ENCODE results near the gene FARP2. TPM values are rescaled to one million over a fixed set of nuclear protein-coding genes. Genes with fewer than 3 reads are reported as not detected.

Gene FARP2
- total and polyA plus RNA-seq, 11 donors = 7.9 to 31.8 (median 20.1) TPM

DNA sequence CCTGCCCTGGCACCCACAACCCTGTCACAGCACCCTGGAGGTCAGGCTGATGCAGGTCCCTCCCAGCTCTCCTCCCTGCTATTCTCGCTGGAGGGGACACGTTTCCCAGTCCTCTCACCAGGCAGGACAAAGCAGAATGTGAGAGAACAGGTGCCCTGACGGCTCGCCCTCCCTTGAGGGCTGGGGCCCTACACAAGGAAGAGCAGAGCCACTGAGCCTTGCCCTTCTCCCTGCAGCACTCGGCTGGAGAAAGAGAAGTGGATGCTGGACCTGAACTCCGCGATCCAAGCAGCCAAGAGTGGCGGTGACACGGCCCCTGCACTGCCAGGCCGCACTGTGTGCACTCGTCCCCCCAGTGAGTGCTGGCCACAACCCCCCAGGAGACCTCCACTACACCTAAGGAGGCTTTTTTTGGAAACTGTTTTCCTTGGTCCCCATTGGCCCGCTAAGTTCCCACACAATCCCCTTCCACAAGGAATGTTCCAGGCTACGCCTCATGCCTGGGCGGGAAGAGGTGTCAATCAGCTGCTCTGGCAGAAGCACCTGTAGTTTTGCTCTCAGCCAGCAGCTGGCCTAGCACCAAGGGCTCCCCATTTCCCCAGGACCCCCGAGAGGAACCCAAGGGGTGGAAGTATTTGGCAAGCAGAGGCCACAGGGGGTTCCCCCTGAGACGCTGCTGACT is 134.9 kb downstream of the FARP2 start:
- Histone ChIP-seq H3K27ac (no peak overlapping the region), H3K36me3 (peaks cover 4 to 59% (median 33%) of the 10 kb centered on the region in 9 donors), H3K4me3 (no peak overlapping the region), H3K9me3 (no peaks in the 10 kb centered on the region), H3K27me3 (no peaks in the 10 kb centered on the region), H3K4me1 (no peaks in the 10 kb centered on the region)
- 75 to 85% (median 81%) methylated on average over 13 to 16 of the region's 16 CpGs for WGBS, 4 donors
- intact Hi-C loops (cut with DNase I) = no loop called here
- peak in 1 of 4 donors; percentile 3 for ATAC-seq
- no peak for TF ChIP-seq CTCF (IDR thresholded peaks at IDR 0.05)
- no peak for TF ChIP-seq POLR2A (IDR thresholded peaks at IDR 0.05)
- DNase-seq = no peak

DNA sequence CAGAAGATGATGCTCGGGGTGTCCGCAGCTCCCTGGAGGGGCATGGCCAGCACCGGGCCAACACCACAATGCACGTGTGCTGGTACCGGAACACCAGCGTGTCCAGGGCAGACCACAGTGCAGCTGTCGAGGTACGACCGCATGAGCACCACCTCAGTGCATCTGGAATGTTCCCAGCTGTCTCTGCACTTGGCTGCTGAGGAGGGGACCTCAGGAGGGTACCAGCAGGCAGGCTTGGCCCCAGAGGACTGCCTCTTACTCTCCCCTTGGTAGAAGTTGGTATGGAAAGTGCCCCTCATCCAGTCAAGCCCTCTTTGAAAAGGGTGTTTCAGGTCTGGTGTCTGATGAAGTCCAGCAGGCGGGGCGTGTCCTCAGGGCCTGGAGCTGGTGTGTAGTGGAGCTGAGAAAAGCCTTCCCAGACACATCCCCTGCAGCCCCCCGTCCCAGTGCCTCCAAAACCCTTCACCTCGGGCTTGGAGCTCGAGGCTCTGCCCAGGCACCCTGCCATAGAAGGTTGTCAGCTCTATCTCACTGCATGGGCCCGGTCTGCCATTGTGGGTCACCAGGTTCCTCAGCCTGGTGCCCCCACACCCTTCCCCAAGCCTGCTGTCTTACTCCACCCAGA is 135.6 kb downstream of the FARP2 start:
- DNase-seq = no peak
- Histone ChIP-seq H3K27me3 (no peaks in the 10 kb centered on the region), H3K4me1 (no peaks in the 10 kb centered on the region), H3K9me3 (no peaks in the 10 kb centered on the region), H3K36me3 (peaks cover 4 to 65% (median 40%) of the 10 kb centered on the region in 9 donors), H3K27ac (no peak overlapping the region), H3K4me3 (no peak overlapping the region)
- WGBS, 4 donors = 83 to 97% (median 91%) methylated on average over 6 to 15 of the region's 15 CpGs
- TF ChIP-seq POLR2A (IDR thresholded peaks at IDR 0.05) (no peak), CTCF (IDR thresholded peaks at IDR 0.05) (no peak)
- intact Hi-C loops (cut with DNase I) = no loop called here
- no peak for ATAC-seq

GRCh38 chr2:241492174-241492565 is 136.1 kb downstream of the FARP2 start:
- WGBS, 4 donors = 89 to 97% (median 96%) methylated on average over 6 to 7 of the region's 7 CpGs
- TF ChIP-seq POLR2A (IDR thresholded peaks at IDR 0.05) (no peak), CTCF (IDR thresholded peaks at IDR 0.05) (no peak)
- H3K9me3 ChIP-seq = no peaks in the 10 kb centered on the region
- no peak for ATAC-seq
- intact Hi-C loops (cut with DNase I) = no loop called here
- no peaks in the 10 kb centered on the region for H3K27me3 ChIP-seq
- DNase-seq = no peak
- H3K4me3 ChIP-seq = no peak overlapping the region
- peaks cover 2 to 68% (median 45%) of the 10 kb centered on the region in 9 donors for H3K36me3 ChIP-seq
- H3K4me1 ChIP-seq = no peaks in the 10 kb centered on the region
- no peak overlapping the region for H3K27ac ChIP-seq

- 84 to 93% (median 91%) methylated on average over 9 to 10 of the region's 10 CpGs for WGBS, 4 donors
- intact Hi-C loops (cut with DNase I) = no loop called here
Observed at GRCh38 chr2:241493092-241493491, 137.0 kb downstream of the FARP2 start.

More at GRCh38 chr2:241493092-241493491, 137.0 kb downstream of the FARP2 start:
- H3K27ac ChIP-seq = no peak overlapping the region
- ATAC-seq (no peak), DNase-seq (no peak)
- H3K36me3 ChIP-seq = peaks cover 2 to 77% (median 53%) of the 10 kb centered on the region in 9 donors
- no peaks in the 10 kb centered on the region for H3K9me3 ChIP-seq
- H3K27me3 ChIP-seq = no peaks in the 10 kb centered on the region
- no peak overlapping the region for H3K4me3 ChIP-seq
- no peaks in the 10 kb centered on the region for H3K4me1 ChIP-seq
- TF ChIP-seq POLR2A (IDR thresholded peaks at IDR 0.05) (no peak), CTCF (IDR thresholded peaks at IDR 0.05) (no peak)

Data from heart left ventricle (tissue), 16 donors.